Kidney epithelial cell (primary cell): ENCODE measurements around the gene MYRIP. TPM values are rescaled to one million over a fixed set of nuclear protein-coding genes. Genes with fewer than 3 reads are reported as not detected.

Source experiments
- DNase-seq: peaks from one replicate; pipeline ENCODE4 v3.0.0-alpha.2; 2010; ENCODE audit warnings: low read depth
- H3K27me3 ChIP-seq: 2 replicates; pipeline ENCODE4 v1.6.0; 2011; ENCODE audit warnings: low read length; ENCODE audit not compliant: control insufficient read depth, insufficient read depth
- H3K36me3 ChIP-seq: 2 replicates; pipeline ENCODE4 v1.5.1; 2011; ENCODE audit warnings: low read length; ENCODE audit not compliant: control insufficient read depth, insufficient read depth
- H3K4me3 ChIP-seq: 2 replicates; pipeline ENCODE4 v1.5.1; 2011; ENCODE audit warnings: low read depth, mild to moderate bottlenecking, control low read depth, low read length
- CTCF ChIP-seq: IDR thresholded peaks from 2 replicates; pipeline ENCODE4 v1.5.1; 2011; ENCODE audit warnings: mild to moderate bottlenecking, moderate library complexity, low read length, control low read depth, inconsistent platforms; ENCODE audit not compliant: insufficient read depth, poor library complexity, severe bottlenecking
- total RNA-seq: library from RNA; depleted of rRNA; stranded (reverse); fragments of >200 nt; gene quantifications from 2 replicates; pipeline ENCODE4 v1.2.3, GENCODE V29; 2015

The MYRIP gene
- total RNA-seq, 1 donor from 2014 or later = 0.04 TPM

GRCh38 chr3:40208251-40208650 is 398.8 kb downstream of the MYRIP start:
- Histone ChIP-seq H3K27me3 (no peaks in the 10 kb centered on the region), H3K4me3 (no peak overlapping the region), H3K36me3 (no peaks in the 10 kb centered on the region)
- no peak for DNase-seq
- TF ChIP-seq CTCF = no peak

GRCh38 chr3:40211579-40211978 is 402.2 kb downstream of the MYRIP start:
- Histone ChIP-seq H3K36me3 (no peaks in the 10 kb centered on the region), H3K4me3 (no peak overlapping the region), H3K27me3 (no peaks in the 10 kb centered on the region)
- DNase-seq = no peak
- TF ChIP-seq CTCF = no peak

DNA sequence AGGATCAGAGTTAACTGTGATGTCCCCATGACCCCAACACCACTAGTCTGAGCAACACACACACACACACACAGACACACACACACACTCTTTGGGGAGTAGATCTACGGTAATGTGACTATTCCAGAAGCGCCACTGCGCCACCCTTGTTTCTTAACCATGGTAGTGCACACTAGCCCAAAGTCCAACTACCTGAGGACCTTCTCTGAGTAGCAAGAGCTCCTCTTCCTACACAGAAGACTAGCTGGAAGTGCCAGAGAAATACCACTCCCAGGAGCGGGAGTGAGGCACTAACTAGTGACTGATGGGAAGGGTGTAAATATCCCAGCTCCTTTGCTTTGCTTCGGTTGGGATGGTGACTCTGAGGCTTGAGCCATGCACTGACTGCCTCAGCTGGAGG is 404.1 kb downstream of the MYRIP start:
- DNase-seq = no peak
- Histone ChIP-seq H3K36me3 (no peaks in the 10 kb centered on the region), H3K4me3 (no peak overlapping the region), H3K27me3 (no peaks in the 10 kb centered on the region)
- no peak for TF ChIP-seq CTCF

- TF ChIP-seq CTCF = no peak
- H3K27me3 ChIP-seq = no peaks in the 10 kb centered on the region
- H3K36me3 ChIP-seq = no peaks in the 10 kb centered on the region
- no peak for DNase-seq
- no peak overlapping the region for H3K4me3 ChIP-seq
Observed at GRCh38 chr3:40215015-40215414, 405.6 kb downstream of the MYRIP start.

GRCh38 chr3:40216471-40216870 is 407.1 kb downstream of the MYRIP start:
- DNase-seq = no peak
- Histone ChIP-seq H3K36me3 (no peaks in the 10 kb centered on the region), H3K27me3 (no peaks in the 10 kb centered on the region), H3K4me3 (no peak overlapping the region)
- TF ChIP-seq CTCF = no peak

DNA sequence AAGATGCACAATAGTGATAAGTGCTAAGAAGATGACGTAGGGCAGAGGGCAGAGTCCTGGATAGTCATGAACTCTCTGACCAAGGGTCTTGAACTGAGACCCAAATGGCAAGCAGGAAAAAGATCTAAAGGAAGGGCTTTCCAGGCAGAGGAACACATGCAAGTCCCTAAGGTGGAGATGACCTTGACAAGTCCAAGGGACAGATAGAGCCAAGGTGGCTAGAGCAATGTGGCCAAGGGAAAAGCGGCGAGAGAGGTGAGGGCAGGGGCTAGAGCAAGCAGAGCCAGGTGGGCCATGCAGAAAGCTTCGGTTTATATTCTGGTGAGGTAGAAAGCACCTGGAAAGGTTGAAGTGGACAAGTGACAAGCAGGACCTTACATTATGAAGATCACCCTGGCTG is 414.4 kb downstream of the MYRIP start:
- TF ChIP-seq CTCF = no peak
- Histone ChIP-seq H3K36me3 (no peaks in the 10 kb centered on the region), H3K27me3 (no peaks in the 10 kb centered on the region), H3K4me3 (no peak overlapping the region)
- DNase-seq = no peak
